Muscle layer of duodenum (tissue), 2 donors: ENCODE data around the gene ARFGEF2.
"Not testable (repeated sequence)": the region's sequence is repeated elsewhere in the genome, so short reads cannot be mapped to it uniquely, and the experiment has no call there.

ENCODE experiments used
- H3K27ac ChIP-seq: one replicate; pipeline ENCODE4 v1.7.0; 2013; ENCODE audit warnings: mild to moderate bottlenecking, low read length
- H3K27me3 ChIP-seq: one replicate; pipeline ENCODE4 v1.7.0; 2013; ENCODE audit warnings: low read depth, mild to moderate bottlenecking, control low read depth, low read length
- H3K36me3 ChIP-seq, 2 donors: one replicate each; pipeline ENCODE4 v1.7.0; 2013; ENCODE audit warnings: low read length in 2 of 2, control low read depth in 1 of 2, mild to moderate bottlenecking in 1 of 2; ENCODE audit not compliant: insufficient read depth in 2 of 2, control insufficient read depth in 1 of 2
- H3K4me1 ChIP-seq, 2 donors: one replicate each; pipeline ENCODE4 v1.7.0; 2013; ENCODE audit warnings: low read length in 2 of 2, mild to moderate bottlenecking in 2 of 2, control low read depth in 1 of 2, moderate library complexity in 1 of 2; ENCODE audit not compliant: insufficient read depth in 2 of 2, control insufficient read depth in 1 of 2
- H3K4me3 ChIP-seq, 2 donors: one replicate each; pipeline ENCODE4 v1.7.0; 2013; ENCODE audit warnings: low read length in 2 of 2, low read depth in 1 of 2, mild to moderate bottlenecking in 1 of 2
- H3K9me3 ChIP-seq, 2 donors: one replicate each; pipeline ENCODE4 v1.7.0; 2013; ENCODE audit warnings: low read length in 2 of 2, control low read depth in 1 of 2, mild to moderate bottlenecking in 1 of 2; ENCODE audit not compliant: control insufficient read depth in 1 of 2
- donor health status: healthy.

Gene ARFGEF2

GRCh38 chr20:49054056-49054643, 132.6 kb downstream of the ARFGEF2 start:
- Histone ChIP-seq H3K4me3 (no peak overlapping the region), H3K36me3 (peaks cover 0 to 4% of the 10 kb centered on the region in 2 donors), H3K9me3 (no peaks in the 10 kb centered on the region), H3K27me3 (no peaks in the 10 kb centered on the region), H3K4me1 (peaks cover 5 to 9% of the 10 kb centered on the region in 2 donors), H3K27ac (no peak overlapping the region)

- peaks cover 19 to 23% of the 10 kb centered on the region in 2 donors for H3K36me3 ChIP-seq
- no peak overlapping the region for H3K27ac ChIP-seq
- H3K27me3 ChIP-seq: no peaks in the 10 kb centered on the region
- no peaks in the 10 kb centered on the region for H3K4me1 ChIP-seq
- H3K4me3 ChIP-seq: no peak overlapping the region
- H3K9me3 ChIP-seq: no peaks in the 10 kb centered on the region
These were observed 141.8 kb downstream of the ARFGEF2 start for GRCh38 chr20:49063279-49063678.

GRCh38 chr20:49074521-49074920, 153.0 kb downstream of the ARFGEF2 start:
- no peaks in the 10 kb centered on the region for H3K9me3 ChIP-seq
- no peak overlapping the region for H3K4me3 ChIP-seq
- no peaks in the 10 kb centered on the region for H3K27me3 ChIP-seq
- H3K4me1 ChIP-seq: no peaks in the 10 kb centered on the region
- peaks cover 35 to 73% of the 10 kb centered on the region in 2 donors for H3K36me3 ChIP-seq
- H3K27ac ChIP-seq: no peak overlapping the region

- Histone ChIP-seq H3K27me3 (no peaks in the 10 kb centered on the region), H3K9me3 (no peaks in the 10 kb centered on the region), H3K4me3 (no peak overlapping the region), H3K27ac (no peak overlapping the region), H3K36me3 (peaks cover 32 to 76% of the 10 kb centered on the region in 2 donors), H3K4me1 (no peaks in the 10 kb centered on the region)
These were observed 156.8 kb downstream of the ARFGEF2 start for GRCh38 chr20:49078310-49078709.

- H3K4me1 ChIP-seq, H3K4me3 ChIP-seq, H3K27ac ChIP-seq, H3K27me3 ChIP-seq, H3K9me3 ChIP-seq: not testable (repeated sequence)
- peaks cover 38 to 81% of the 10 kb centered on the region in 2 donors for H3K36me3 ChIP-seq
These were observed 160.8 kb downstream of the ARFGEF2 start for GRCh38 chr20:49082295-49082694.
